HepG2 (cell line): ENCODE results near the gene RPLP2.

Source experiments
- ARID3A ChIP-seq: IDR thresholded peaks from 2 replicates; pipeline ENCODE4 v1.6.1; 2012; ENCODE audit warnings: low read depth, low read length, improper control_type of control experiment
- BATF2 ChIP-seq: sonication (generic); formaldehyde crosslinking; IDR thresholded peaks from 2 replicates; pipeline ENCODE4 v1.8.0; 2022; ENCODE audit warnings: mild to moderate bottlenecking, missing genetic modification reagents, moderate library complexity
- TBP ChIP-seq: sonication (generic); formaldehyde crosslinking; IDR thresholded peaks from 2 replicates; pipeline ENCODE4 v1.5.0; 2020; ENCODE audit warnings: missing genetic modification reagents
- ZNF569 ChIP-seq: sonication (generic); formaldehyde crosslinking; IDR thresholded peaks from 2 replicates; pipeline ENCODE4 v1.5.0; 2020; ENCODE audit warnings: mild to moderate bottlenecking, missing genetic modification reagents, moderate library complexity, borderline replicate concordance

GRCh38 chr11:796565-797295 is 13.0 kb upstream of the RPLP2 start:
- TF ChIP-seq ARID3A (no peak), BATF2 (CRISPR knock-in tag) (no peak), ZNF569 (CRISPR knock-in tag) (no peak), TBP (CRISPR knock-in tag) (no peak)
